ENCODE data around the gene UTP14A.

Gene UTP14A

GRCh38 chrX:129945131-129945530 lies 39.2 kb downstream of the UTP14A start:
- DNase-seq (ENCODE audit: low spot score) = no peak

- DNase-seq (ENCODE audit: low spot score) = no peak
These were observed 47.3 kb downstream of the UTP14A start for GRCh38 chrX:129953334-129953648.

- no peak for DNase-seq (ENCODE audit: low spot score)
These were observed 47.9 kb downstream of the UTP14A start for GRCh38 chrX:129953881-129954280.

GRCh38 chrX:129954804-129955203 lies 48.8 kb downstream of the UTP14A start:
- DNase-seq (ENCODE audit: low spot score) = no peak

GRCh38 chrX:129955682-129956081 lies 49.7 kb downstream of the UTP14A start:
- DNase-seq (ENCODE audit: low spot score) = no peak

GRCh38 chrX:129956145-129956544 lies 50.2 kb downstream of the UTP14A start:
- DNase-seq (ENCODE audit: low spot score) = no peak

- no peak for DNase-seq (ENCODE audit: low spot score)
These were observed 50.8 kb downstream of the UTP14A start for GRCh38 chrX:129956765-129957164.

GRCh38 chrX:129957241-129958082 lies 51.5 kb downstream of the UTP14A start:
- DNase-seq (ENCODE audit: low spot score) = peak; percentile 72

GRCh38 chrX:129958083-129958465 lies 52.1 kb downstream of the UTP14A start:
- DNase-seq (ENCODE audit: low spot score) = no peak

- DNase-seq (ENCODE audit: low spot score) = no peak
These were observed 53.0 kb downstream of the UTP14A start for GRCh38 chrX:129958814-129959492.

- no peak for DNase-seq (ENCODE audit: low spot score)
These were observed 53.5 kb downstream of the UTP14A start for GRCh38 chrX:129959493-129959832.

GRCh38 chrX:129961180-129962083 lies 55.5 kb downstream of the UTP14A start:
- peak; percentile 47 for DNase-seq (ENCODE audit: low spot score)

GRCh38 chrX:129963729-129964128 lies 57.8 kb downstream of the UTP14A start:
- DNase-seq (ENCODE audit: low spot score) = no peak

- no peak for DNase-seq (ENCODE audit: low spot score)
These were observed 59.2 kb downstream of the UTP14A start for GRCh38 chrX:129965166-129965565.

- no peak for DNase-seq (ENCODE audit: low spot score)
These were observed 63.0 kb downstream of the UTP14A start for GRCh38 chrX:129968968-129969367.

- no peak for DNase-seq (ENCODE audit: low spot score)
These were observed 70.5 kb downstream of the UTP14A start for GRCh38 chrX:129976441-129976840.

Data from RKO (cell line).